H9 (cell line): Measurements from ENCODE around the gene FAM20A. TPM values are rescaled to one million over a fixed set of nuclear protein-coding genes. Genes with fewer than 3 reads are reported as not detected.

Experiments
- DNase-seq: peaks from one replicate; pipeline ENCODE4 v3.0.0-alpha.2; 2017
- H2AFZ ChIP-seq: one replicate; pipeline ENCODE4 v1.6.1; 2013; ENCODE audit warnings: mild to moderate bottlenecking, low read length, control low read depth, moderate library complexity
- H2AK5ac ChIP-seq: 2 replicates; pipeline ENCODE4 v1.6.1; 2013; ENCODE audit warnings: low read length, control low read depth, mixed read lengths; ENCODE audit not compliant: insufficient read length
- H2BK120ac ChIP-seq: one replicate; pipeline ENCODE4 v1.6.1; 2013; ENCODE audit warnings: low read depth, mild to moderate bottlenecking, low read length, control low read depth, inconsistent platforms; ENCODE audit not compliant: poor library complexity, severe bottlenecking
- H2BK12ac ChIP-seq: 2 replicates; pipeline ENCODE4 v1.6.1; 2013; ENCODE audit warnings: low read length, control low read depth, mixed read lengths, low read depth; ENCODE audit not compliant: insufficient read length
- H2BK15ac ChIP-seq: 2 replicates; pipeline ENCODE4 v1.6.1; 2013; ENCODE audit warnings: low read depth, low read length, control low read depth
- H2BK20ac ChIP-seq: one replicate; pipeline ENCODE4 v1.6.1; 2013; ENCODE audit warnings: low read depth, mild to moderate bottlenecking, low read length, control low read depth, inconsistent platforms; ENCODE audit not compliant: poor library complexity, severe bottlenecking
- H2BK5ac ChIP-seq: 2 replicates; pipeline ENCODE4 v1.6.1; 2013; ENCODE audit warnings: low read length, control low read depth, mixed read lengths; ENCODE audit not compliant: insufficient read length
- H3K14ac ChIP-seq: 2 replicates; pipeline ENCODE4 v1.6.1; 2013; ENCODE audit warnings: low read length, control low read depth; ENCODE audit not compliant: insufficient read depth
- H3K18ac ChIP-seq: 2 replicates; pipeline ENCODE4 v1.6.1; 2013; ENCODE audit warnings: low read depth, mild to moderate bottlenecking, mixed read lengths, low read length, control low read depth; ENCODE audit not compliant: insufficient read length
- H3K23ac ChIP-seq: 2 replicates; pipeline ENCODE4 v1.6.1; 2013; ENCODE audit warnings: low read length, control low read depth, mixed read lengths, low read depth; ENCODE audit not compliant: insufficient read length
- H3K23me2 ChIP-seq: 2 replicates; pipeline ENCODE4 v1.6.1; 2013; ENCODE audit warnings: low read depth, mild to moderate bottlenecking, mixed read lengths, low read length, control low read depth; ENCODE audit not compliant: insufficient read length, poor library complexity, severe bottlenecking
- H3K27ac ChIP-seq: 2 replicates; pipeline ENCODE4 v1.5.1; 2013; ENCODE audit warnings: low read length, control low read depth, mixed read lengths, low read depth; ENCODE audit not compliant: insufficient read length
- H3K27me3 ChIP-seq: 2 replicates; pipeline ENCODE4 v1.6.1; 2013; ENCODE audit warnings: low read length, control low read depth, inconsistent platforms; ENCODE audit not compliant: insufficient read depth
- H3K4ac ChIP-seq: 2 replicates; pipeline ENCODE4 v1.6.1; 2013; ENCODE audit warnings: low read depth, mild to moderate bottlenecking, control low read depth, inconsistent platforms, low read length, moderate library complexity
- H3K4me1 ChIP-seq: 2 replicates; pipeline ENCODE4 v1.6.1; 2013; ENCODE audit warnings: low read length, control low read depth, inconsistent platforms; ENCODE audit not compliant: insufficient read depth
- H3K4me2 ChIP-seq: 2 replicates; pipeline ENCODE4 v1.6.1; 2013; ENCODE audit warnings: low read length, control low read depth, mixed read lengths; ENCODE audit not compliant: insufficient read length, insufficient read depth
- H3K56ac ChIP-seq: 2 replicates; pipeline ENCODE4 v1.6.1; 2013; ENCODE audit warnings: low read depth, mild to moderate bottlenecking, mixed read lengths, low read length, control low read depth; ENCODE audit not compliant: insufficient read length
- H3K79me1 ChIP-seq: 2 replicates; pipeline ENCODE4 v1.6.1; 2013; ENCODE audit warnings: low read depth, mild to moderate bottlenecking, moderate library complexity, low read length, control low read depth, inconsistent platforms; ENCODE audit not compliant: insufficient read depth, poor library complexity, severe bottlenecking
- H3K79me2 ChIP-seq: 2 replicates; pipeline ENCODE4 v1.6.1; 2013; ENCODE audit warnings: low read length, control low read depth, inconsistent platforms; ENCODE audit not compliant: insufficient read depth
- H3K9ac ChIP-seq: 2 replicates; pipeline ENCODE4 v1.6.1; 2013; ENCODE audit warnings: low read length, control low read depth, mixed read lengths; ENCODE audit not compliant: insufficient read length; ENCODE audit errors: extremely low read depth
- H3K9me3 ChIP-seq: one replicate; pipeline ENCODE4 v1.6.1; 2013; ENCODE audit warnings: low read depth, low read length, inconsistent platforms; ENCODE audit not compliant: control insufficient read depth
- H3T11ph ChIP-seq: one replicate; pipeline ENCODE4 v1.6.1; 2013; ENCODE audit warnings: mild to moderate bottlenecking, low read length, control low read depth, inconsistent platforms
- H4K20me1 ChIP-seq: one replicate; pipeline ENCODE4 v1.6.1; 2013; ENCODE audit not compliant: control insufficient read depth, insufficient read length, insufficient read depth
- H4K5ac ChIP-seq: 2 replicates; pipeline ENCODE4 v1.6.1; 2013; ENCODE audit warnings: low read depth, mild to moderate bottlenecking, mixed read lengths, low read length, control low read depth; ENCODE audit not compliant: insufficient read length
- H4K8ac ChIP-seq: replicated peaks from 2 replicates; pipeline ENCODE4 v1.6.1; 2013; ENCODE audit warnings: low read length, control low read depth, mixed read lengths, low read depth; ENCODE audit not compliant: insufficient read length
- H4K91ac ChIP-seq: 2 replicates; pipeline ENCODE4 v1.6.1; 2013; ENCODE audit warnings: low read depth, mild to moderate bottlenecking, moderate library complexity, mixed read lengths, low read length, control low read depth; ENCODE audit not compliant: insufficient read length
- H3K27ac Mint-ChIP-seq, 3 experiments: 2 replicates in 2 of 3; 3 replicates in 1 of 3; pipeline ENCODE4 v1.8.0; 2020 to 2021; ENCODE audit warnings: mixed read lengths in 3 of 3, mild to moderate bottlenecking in 1 of 3, moderate library complexity in 1 of 3
- H3K27me3 Mint-ChIP-seq: 2 replicates; pipeline ENCODE4 v1.8.0; 2021; ENCODE audit warnings: low read depth, mild to moderate bottlenecking, moderate library complexity, mixed read lengths
- H3K36me3 Mint-ChIP-seq, 3 experiments: 2 replicates in 2 of 3; 3 replicates in 1 of 3; pipeline ENCODE4 v1.8.0; 2020 to 2021; ENCODE audit warnings: low read depth in 3 of 3, mixed read lengths in 3 of 3; ENCODE audit not compliant: insufficient read depth in 1 of 3
- H3K4me1 Mint-ChIP-seq, 2 experiments: 2 replicates each; pipeline ENCODE4 v1.8.0; 2020; ENCODE audit warnings: mixed read lengths in 2 of 2
- H3K4me3 Mint-ChIP-seq, 2 experiments: 2 replicates in 1 of 2; 3 replicates in 1 of 2; pipeline ENCODE4 v1.8.0; 2020 to 2021; ENCODE audit warnings: mild to moderate bottlenecking in 2 of 2, mixed read lengths in 2 of 2, moderate library complexity in 1 of 2
- H3K9me3 Mint-ChIP-seq, 2 experiments: 2 replicates in 1 of 2; 3 replicates in 1 of 2; pipeline ENCODE4 v1.8.0; 2020; ENCODE audit warnings: mild to moderate bottlenecking in 2 of 2, mixed read lengths in 2 of 2, moderate library complexity in 1 of 2
- WGBS: extraction: QIAGEN DNeasy Blood & Tissue Kit; methylation state at CpG from one replicate; pipeline ENCODE4 v1.1.7; 2013; ENCODE audit warnings: missing lambda C conversion rate, low lambda C conversion rate, mixed read lengths; ENCODE audit not compliant: insufficient read length; ENCODE audit errors: extremely low coverage; 5-methylcytosine and 5-hydroxymethylcytosine counted together
- total RNA-seq: library from RNA; stranded (reverse); gene quantifications from 2 replicates; pipeline ENCODE4 v1.2.1, GENCODE V29; 2021
- TF ChIP-seq, protein P1 (sequence below): fragments of 200-600 bp; sonication (generic); conservative IDR thresholded peaks from 3 replicates; pipeline ENCODE4 v1.8.0; 2021; ENCODE audit warnings: antibody characterized with exemption, mild to moderate bottlenecking

Gene FAM20A
- total RNA-seq, 1 experiment from 2014 or later: 34.4 TPM

GRCh38 chr17:68641276-68642117, 40.3 kb upstream of the FAM20A start:
- Histone ChIP-seq H2AFZ (no peak overlapping the region), H3K27ac (no peak overlapping the region)
- H3K36me3 Mint-ChIP-seq: peaks cover 0 to 5% (median 0%) of the 10 kb centered on the region in 3 experiments; a peak in 2 of 7 replicates

More at GRCh38 chr17:68641276-68642117, 40.3 kb upstream of the FAM20A start:
- Histone ChIP-seq H4K8ac (no peak overlapping the region), H3K18ac (no peak overlapping the region), H4K20me1 (no peaks in the 10 kb centered on the region), H3K4me2 (no peak overlapping the region), H3K79me2 (no peaks in the 10 kb centered on the region), H3T11ph (no peak overlapping the region), H2AK5ac (no peak overlapping the region), H2BK15ac (no peak overlapping the region), H2BK20ac (no peak overlapping the region), H3K9ac (no peak overlapping the region), H3K23ac (no peak overlapping the region), H3K56ac (no peak overlapping the region), H3K23me2 (no peaks in the 10 kb centered on the region), H2BK120ac (no peak overlapping the region), H2BK12ac (no peak overlapping the region), H4K5ac (no peak overlapping the region), H2BK5ac (no peak overlapping the region), H3K79me1 (no peaks in the 10 kb centered on the region), H3K4ac (no peak overlapping the region), H3K14ac (no peak overlapping the region), H3K27me3 (no peaks in the 10 kb centered on the region), H3K4me1 (no peaks in the 10 kb centered on the region), H3K9me3 (no peaks in the 10 kb centered on the region), H4K91ac (no peak overlapping the region)
- DNase-seq: no peak
- TF ChIP-seq, protein P1, sequence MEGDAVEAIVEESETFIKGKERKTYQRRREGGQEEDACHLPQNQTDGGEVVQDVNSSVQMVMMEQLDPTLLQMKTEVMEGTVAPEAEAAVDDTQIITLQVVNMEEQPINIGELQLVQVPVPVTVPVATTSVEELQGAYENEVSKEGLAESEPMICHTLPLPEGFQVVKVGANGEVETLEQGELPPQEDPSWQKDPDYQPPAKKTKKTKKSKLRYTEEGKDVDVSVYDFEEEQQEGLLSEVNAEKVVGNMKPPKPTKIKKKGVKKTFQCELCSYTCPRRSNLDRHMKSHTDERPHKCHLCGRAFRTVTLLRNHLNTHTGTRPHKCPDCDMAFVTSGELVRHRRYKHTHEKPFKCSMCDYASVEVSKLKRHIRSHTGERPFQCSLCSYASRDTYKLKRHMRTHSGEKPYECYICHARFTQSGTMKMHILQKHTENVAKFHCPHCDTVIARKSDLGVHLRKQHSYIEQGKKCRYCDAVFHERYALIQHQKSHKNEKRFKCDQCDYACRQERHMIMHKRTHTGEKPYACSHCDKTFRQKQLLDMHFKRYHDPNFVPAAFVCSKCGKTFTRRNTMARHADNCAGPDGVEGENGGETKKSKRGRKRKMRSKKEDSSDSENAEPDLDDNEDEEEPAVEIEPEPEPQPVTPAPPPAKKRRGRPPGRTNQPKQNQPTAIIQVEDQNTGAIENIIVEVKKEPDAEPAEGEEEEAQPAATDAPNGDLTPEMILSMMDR: no peak
- Mint-ChIP-seq H3K27ac (no peak overlapping the region), H3K4me1 (peaks cover 4% of the 10 kb centered on the region in 2 experiments; a peak in 2 of 4 replicates), H3K9me3 (peaks cover 0 to 7% of the 10 kb centered on the region in 2 experiments; a peak in 2 of 5 replicates), H3K4me3 (no peak overlapping the region), H3K27me3 (no peaks in the 10 kb centered on the region)
- no CpG with 5 or more reads among the region's 9 CpGs for WGBS
